ENCODE data around the gene CPB2.

- TF ChIP-seq CTCF (IDR thresholded peaks at IDR 0.05; ENCODE audit: low read depth, low read length, missing input control): no peak
- TF ChIP-seq, protein P1, sequence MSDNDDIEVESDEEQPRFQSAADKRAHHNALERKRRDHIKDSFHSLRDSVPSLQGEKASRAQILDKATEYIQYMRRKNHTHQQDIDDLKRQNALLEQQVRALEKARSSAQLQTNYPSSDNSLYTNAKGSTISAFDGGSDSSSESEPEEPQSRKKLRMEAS (IDR thresholded peaks at IDR 0.05): no peak
- TF ChIP-seq SP1 (IDR thresholded peaks at IDR 0.05): no peak
- TF ChIP-seq FOXA1 (IDR thresholded peaks at IDR 0.05): no peak
- no peak for TF ChIP-seq RXRA (IDR thresholded peaks at IDR 0.05)
- TF ChIP-seq RAD21 (IDR thresholded peaks at IDR 0.05): no peak
- no peak for TF ChIP-seq EGR1 (IDR thresholded peaks at IDR 0.05; ENCODE audit: low read depth in 2 of 2)
Measured at GRCh38 chr13:46010148-46010547, 94.7 kb downstream of the CPB2 start.

All from liver (tissue), 3 donors.